Spleen (tissue), 11 donors: ENCODE measurements around the gene FOXD1. TPM values are rescaled to one million over a fixed set of nuclear protein-coding genes. Genes with fewer than 3 reads are reported as not detected.
"Not testable (repeated sequence)": the region's sequence is repeated elsewhere in the genome, so short reads cannot be mapped to it uniquely, and the experiment has no call there.

Experiments used
- DNase-seq: peaks from one replicate; pipeline ENCODE4 v3.0.0-alpha.2; 2020
- H3K27ac ChIP-seq, 8 donors: fragments of 200-600 bp; sonication (generic) in 7 of 8; 1 replicate in 4 of 8; 2 replicates in 4 of 8; pipeline versions ENCODE4 v1.5.0 to v1.8.0; 2016 to 2021; ENCODE audit warnings: inconsistent platforms in 4 of 8, mild to moderate bottlenecking in 4 of 8, moderate library complexity in 1 of 8
- H3K27me3 ChIP-seq, 7 donors: fragments of 200-600 bp; sonication (generic) in 6 of 7; replicated peaks in 1 of 7; 1 replicate in 4 of 7; 2 replicates in 3 of 7; pipeline versions ENCODE4 v1.5.0 to v1.8.0; 2016 to 2021; ENCODE audit warnings: inconsistent platforms in 3 of 7, mild to moderate bottlenecking in 1 of 7
- H3K36me3 ChIP-seq, 6 donors: fragments of 200-600 bp; sonication (generic) in 5 of 6; 1 replicate in 4 of 6; 2 replicates in 2 of 6; pipeline versions ENCODE4 v1.5.0 to v1.8.0; 2016 to 2021; ENCODE audit warnings: inconsistent platforms in 2 of 6
- H3K4me1 ChIP-seq, 6 donors: fragments of 200-600 bp; sonication (generic) in 5 of 6; 1 replicate in 3 of 6; 2 replicates in 3 of 6; pipeline versions ENCODE4 v1.5.0 to v1.8.0; 2016 to 2021; ENCODE audit warnings: inconsistent platforms in 3 of 6
- H3K4me3 ChIP-seq, 8 donors: fragments of 200-600 bp; sonication (generic) in 7 of 8; 1 replicate in 4 of 8; 2 replicates in 4 of 8; pipeline versions ENCODE4 v1.5.0 to v1.8.0; 2016 to 2021; ENCODE audit warnings: inconsistent platforms in 4 of 8, mild to moderate bottlenecking in 4 of 8, moderate library complexity in 2 of 8
- H3K9me3 ChIP-seq, 8 donors: fragments of 200-600 bp; sonication (generic) in 7 of 8; 1 replicate in 4 of 8; 2 replicates in 4 of 8; pipeline versions ENCODE4 v1.5.0 to v1.8.0; 2016 to 2021; ENCODE audit warnings: inconsistent platforms in 4 of 8
- POLR2A ChIP-seq, 3 donors: fragments of 450-650 bp; IDR thresholded peaks; one replicate each; pipeline ENCODE4 v1.5.1; 2017; ENCODE audit warnings: antibody characterized with exemption in 3 of 3, mild to moderate bottlenecking in 1 of 3
- POLR2AphosphoS5 ChIP-seq, 3 donors: sonication (generic); formaldehyde crosslinking; IDR thresholded peaks; one replicate each; pipeline ENCODE4 v1.5.1; 2017; ENCODE audit warnings: antibody characterized with exemption in 3 of 3
- WGBS, 5 donors: extraction: QIAGEN DNeasy Blood & Tissue Kit in 3 of 5; methylation state at CpG; one replicate each; pipeline versions ENCODE4 v1.1.5 to v1.1.7; 2013 to 2018; 5-methylcytosine and 5-hydroxymethylcytosine counted together
- intact Hi-C: fragments of 100-400 bp; cut with DNase I; formaldehyde crosslinking; loops from one replicate; pipeline ENCODE4 v1.15.0; 2023; ENCODE audit warnings: low total_unique reads
- polyA plus RNA-seq, 3 donors: library from polyadenylated mRNA; stranded (reverse); fragments of 200-250 nt; gene quantifications; one replicate each; pipeline ENCODE4 v1.2.1, GENCODE V29; 2013
- total RNA-seq, 7 donors: library from RNA; depleted of rRNA in 3 of 7; stranded (reverse); fragments of >200 nt in 3 of 7; fragmentation: NEBNext Ultra II Directional in 4 of 7; extraction: Animal tissue kit (Norgen Biotek cat#: 25700) in 4 of 7; gene quantifications; one replicate each; pipeline versions ENCODE4 v1.1.0 to v1.2.1, GENCODE V29; 2016 to 2021
- TF ChIP-seq, protein P1 (sequence below), 11 experiments: fragments of 200-600 bp in 7 of 11; fragments of 450-650 bp in 4 of 11; sonication (generic) in 4 of 11; IDR thresholded peaks in 8 of 11; conservative IDR thresholded peaks in 3 of 11; 1 replicate in 7 of 11; 2 replicates in 4 of 11; pipeline versions ENCODE4 v1.4.0 to v1.8.0; 2016 to 2021; ENCODE audit warnings: antibody characterized with exemption in 11 of 11, inconsistent platforms in 4 of 11, mild to moderate bottlenecking in 1 of 11
- donor health status: healthy with polysubstance abuse.
- donor health status: DM: no; HTN: no; CAD: no; lungs with moderate emphysema.
- donor health status: DM: no; HTN: no; CAD: no.
- donor health status: Bipolar disorder and iron deficiency.
- donor health status: healthy.
- donor health status: DM: no; HTN: no; CAD: no.
- donor health status: DM: yes; HTN: yes; CAD: no.

The FOXD1 gene
- total and polyA plus RNA-seq, 10 donors: 0.09 to 1.1 (median 0.37) TPM; not detected in 1

DNA sequence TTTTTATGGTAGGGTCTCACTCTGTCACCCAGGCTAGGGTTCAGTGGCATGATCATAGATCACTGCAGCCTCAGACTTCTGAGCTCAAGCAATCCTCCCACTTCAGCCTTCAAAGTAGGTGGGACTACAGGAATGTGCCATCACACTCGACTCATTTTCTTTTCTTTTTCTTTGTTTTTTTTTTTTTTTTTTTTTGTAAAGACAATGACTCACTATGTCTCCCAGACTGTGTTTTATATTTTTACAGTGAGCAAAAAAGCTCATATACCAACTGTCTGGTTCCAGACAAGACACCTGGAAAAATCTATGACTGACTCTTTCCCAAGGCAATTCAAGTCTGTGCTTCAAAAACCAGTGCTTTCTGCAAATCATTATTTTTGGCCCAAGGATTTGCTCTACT lies 10.8 kb upstream of the FOXD1 start:
- H3K36me3 ChIP-seq: no peaks in the 10 kb centered on the region
- peaks cover 0 to 7% (median 0%) of the 10 kb centered on the region in 8 donors for H3K9me3 ChIP-seq
- TF ChIP-seq, protein P1, sequence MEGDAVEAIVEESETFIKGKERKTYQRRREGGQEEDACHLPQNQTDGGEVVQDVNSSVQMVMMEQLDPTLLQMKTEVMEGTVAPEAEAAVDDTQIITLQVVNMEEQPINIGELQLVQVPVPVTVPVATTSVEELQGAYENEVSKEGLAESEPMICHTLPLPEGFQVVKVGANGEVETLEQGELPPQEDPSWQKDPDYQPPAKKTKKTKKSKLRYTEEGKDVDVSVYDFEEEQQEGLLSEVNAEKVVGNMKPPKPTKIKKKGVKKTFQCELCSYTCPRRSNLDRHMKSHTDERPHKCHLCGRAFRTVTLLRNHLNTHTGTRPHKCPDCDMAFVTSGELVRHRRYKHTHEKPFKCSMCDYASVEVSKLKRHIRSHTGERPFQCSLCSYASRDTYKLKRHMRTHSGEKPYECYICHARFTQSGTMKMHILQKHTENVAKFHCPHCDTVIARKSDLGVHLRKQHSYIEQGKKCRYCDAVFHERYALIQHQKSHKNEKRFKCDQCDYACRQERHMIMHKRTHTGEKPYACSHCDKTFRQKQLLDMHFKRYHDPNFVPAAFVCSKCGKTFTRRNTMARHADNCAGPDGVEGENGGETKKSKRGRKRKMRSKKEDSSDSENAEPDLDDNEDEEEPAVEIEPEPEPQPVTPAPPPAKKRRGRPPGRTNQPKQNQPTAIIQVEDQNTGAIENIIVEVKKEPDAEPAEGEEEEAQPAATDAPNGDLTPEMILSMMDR (IDR thresholded peaks at IDR 0.05 in 8 of 11, conservative IDR thresholded peaks at IDR 0.05 in 3 of 11): no peak
- TF ChIP-seq POLR2AphosphoS5 (IDR thresholded peaks at IDR 0.05): no peak
- TF ChIP-seq POLR2A (IDR thresholded peaks at IDR 0.05): no peak
- 46 to 73% (median 59%) methylated on average over 1 of the region's 1 CpG for WGBS, 5 donors
- peaks cover 0 to 63% (median 21%) of the 10 kb centered on the region in 7 donors for H3K27me3 ChIP-seq
- H3K4me1 ChIP-seq: no peaks in the 10 kb centered on the region
- DNase-seq: no peak
- intact Hi-C loops: loop anchor here (10.0 kb wide), 3 partner anchors 165 to 375 kb away; no protein-coding TSS in a partner anchor
- H3K4me3 ChIP-seq: no peak overlapping the region
- no peak overlapping the region for H3K27ac ChIP-seq

DNA sequence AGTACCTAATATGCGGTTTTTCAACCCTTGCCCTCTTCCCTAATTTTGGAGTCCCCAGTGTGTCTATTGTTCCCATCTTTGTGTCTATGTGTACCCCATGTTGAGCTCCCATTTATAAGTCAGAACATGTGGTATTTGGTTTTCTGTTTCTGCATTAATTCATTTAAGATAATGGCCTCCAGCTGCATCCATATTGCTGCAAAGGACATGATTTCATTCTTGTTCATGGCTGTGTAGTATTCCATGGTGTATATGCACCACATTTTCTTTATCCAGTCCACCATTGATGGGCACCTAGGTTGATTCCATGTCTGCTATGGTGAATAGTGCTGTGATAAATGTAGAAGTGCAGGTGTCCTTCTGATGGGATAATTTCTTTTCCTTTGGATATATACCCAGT lies 7.9 kb upstream of the FOXD1 start:
- intact Hi-C loops: loop anchor here (10.0 kb wide), 3 partner anchors 162 to 372 kb away; no protein-coding TSS in a partner anchor
- DNase-seq, H3K9me3 ChIP-seq, H3K4me3 ChIP-seq, H3K36me3 ChIP-seq, H3K4me1 ChIP-seq, H3K27ac ChIP-seq: not testable (repeated sequence)
- WGBS, 5 donors: 77 to 95% (median 89%) methylated on average over 1 of the region's 1 CpG
- H3K27me3 ChIP-seq: peaks cover 5 to 90% (median 50%) of the 10 kb centered on the region in 7 donors

DNA sequence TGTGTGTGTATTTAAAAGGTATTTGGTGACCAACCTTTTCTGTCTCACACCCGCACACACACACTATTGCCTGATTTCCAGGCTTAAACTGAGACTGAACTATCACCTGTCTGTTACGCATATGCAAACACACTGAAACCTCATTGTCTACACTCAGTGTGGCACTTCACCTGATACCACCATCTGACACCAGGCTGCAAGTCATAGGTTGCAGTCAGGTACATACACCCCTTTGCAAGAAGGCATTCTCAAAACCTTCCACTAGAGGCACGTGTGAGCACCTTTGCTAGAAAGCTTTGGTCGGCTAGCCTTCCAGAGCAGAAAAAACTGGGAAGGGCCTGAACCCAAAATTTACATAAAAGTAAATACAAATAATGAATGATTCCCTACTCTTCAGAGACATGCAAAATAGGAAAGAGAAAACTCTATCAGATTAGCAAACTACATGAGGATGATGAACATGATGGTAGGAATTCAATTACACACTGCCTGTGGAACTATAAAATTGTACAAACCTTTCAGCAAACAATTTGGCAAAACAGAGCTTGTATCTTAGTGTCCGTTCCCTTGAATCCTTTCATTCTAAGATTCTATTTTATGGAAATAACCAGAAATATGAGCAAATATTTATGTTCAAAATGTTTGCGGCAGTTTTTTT lies 5.9 kb upstream of the FOXD1 start:
- H3K27me3 ChIP-seq: peaks cover 18 to 98% (median 69%) of the 10 kb centered on the region in 7 donors
- TF ChIP-seq POLR2AphosphoS5 (IDR thresholded peaks at IDR 0.05) (no peak), POLR2A (IDR thresholded peaks at IDR 0.05) (no peak)
- TF ChIP-seq, protein P1 (IDR thresholded peaks at IDR 0.05 in 8 of 11, conservative IDR thresholded peaks at IDR 0.05 in 3 of 11): peak in 10 of 11 experiments; percentile 21 to 77 (median 58)
- peaks cover 0 to 20% (median 0%) of the 10 kb centered on the region in 8 donors for H3K9me3 ChIP-seq
- peaks cover 0 to 16% (median 12%) of the 10 kb centered on the region in 6 donors for H3K4me1 ChIP-seq
- no peaks in the 10 kb centered on the region for H3K36me3 ChIP-seq
- no peak overlapping the region for H3K27ac ChIP-seq
- H3K4me3 ChIP-seq: no peak overlapping the region
- intact Hi-C loops: loop anchor here (10.0 kb wide), 3 partner anchors 160 to 370 kb away; no protein-coding TSS in a partner anchor
- WGBS, 5 donors: 38 to 47% (median 44%) methylated on average over 6 of the region's 6 CpGs
- no peak for DNase-seq

- peaks cover 22 to 98% (median 81%) of the 10 kb centered on the region in 7 donors for H3K27me3 ChIP-seq
- WGBS, 5 donors: 56 to 64% (median 60%) methylated on average over 6 of the region's 6 CpGs
- H3K9me3 ChIP-seq: peaks cover 0 to 28% (median 0%) of the 10 kb centered on the region in 8 donors
- intact Hi-C loops: loop anchor here (10.0 kb wide), 3 partner anchors 157 to 367 kb away; no protein-coding TSS in a partner anchor
- H3K36me3 ChIP-seq: no peaks in the 10 kb centered on the region
- H3K4me3 ChIP-seq: no peak overlapping the region
- TF ChIP-seq POLR2AphosphoS5 (IDR thresholded peaks at IDR 0.05) (no peak), POLR2A (IDR thresholded peaks at IDR 0.05) (no peak)
- TF ChIP-seq, protein P1 (IDR thresholded peaks at IDR 0.05 in 8 of 11, conservative IDR thresholded peaks at IDR 0.05 in 3 of 11): no peak
- no peak for DNase-seq
- H3K27ac ChIP-seq: no peak overlapping the region
- H3K4me1 ChIP-seq: peaks cover 7 to 31% (median 24%) of the 10 kb centered on the region in 6 donors
Observed at GRCh38 chr5:73452215-73452614, 3.6 kb upstream of the FOXD1 start.
